Neural cell (in vitro differentiated cells): ENCODE results near the gene PAH.

Experiments
- EP300 ChIP-seq: fragments of 450-650 bp; conservative IDR thresholded peaks from 2 replicates; pipeline ENCODE4 v1.6.1; 2014; ENCODE audit warnings: antibody characterized with exemption, mild to moderate bottlenecking, moderate library complexity; ENCODE audit not compliant: poor library complexity, severe bottlenecking
- EZH2 ChIP-seq: fragments of 200-600, 300-800 bp; shearing (Covaris generic), sonication (generic); IDR thresholded peaks from 2 replicates; pipeline ENCODE4 v1.6.1; 2014; ENCODE audit warnings: antibody characterized with exemption, low read length, borderline replicate concordance, mild to moderate bottlenecking; ENCODE audit not compliant: insufficient read depth, poor library complexity, severe bottlenecking
- POLR2AphosphoS5 ChIP-seq: IDR thresholded peaks from 2 replicates; pipeline ENCODE4 v1.6.1; 2012
- RAD21 ChIP-seq: fragments of 450-650 bp; conservative IDR thresholded peaks from 2 replicates; pipeline ENCODE4 v1.6.1; 2014; ENCODE audit warnings: antibody characterized with exemption, mild to moderate bottlenecking, moderate library complexity
- REST ChIP-seq: IDR thresholded peaks from 2 replicates; pipeline ENCODE4 v1.6.1; 2012; ENCODE audit warnings: borderline replicate concordance
- SMC3 ChIP-seq: fragments of 450-650 bp; conservative IDR thresholded peaks from 2 replicates; pipeline ENCODE4 v1.6.1; 2014; ENCODE audit warnings: antibody characterized with exemption, mild to moderate bottlenecking, moderate library complexity; ENCODE audit not compliant: poor library complexity
- TAF1 ChIP-seq: IDR thresholded peaks from 2 replicates; pipeline ENCODE4 v1.6.1; 2012; ENCODE audit warnings: low read depth
- TF ChIP-seq, protein P1 (sequence below): fragments of 450-650 bp; IDR thresholded peaks from 2 replicates; pipeline ENCODE4 v1.5.1; 2014; ENCODE audit warnings: antibody characterized with exemption, mild to moderate bottlenecking, moderate library complexity; ENCODE audit not compliant: poor library complexity, severe bottlenecking

- TF ChIP-seq, protein P1, sequence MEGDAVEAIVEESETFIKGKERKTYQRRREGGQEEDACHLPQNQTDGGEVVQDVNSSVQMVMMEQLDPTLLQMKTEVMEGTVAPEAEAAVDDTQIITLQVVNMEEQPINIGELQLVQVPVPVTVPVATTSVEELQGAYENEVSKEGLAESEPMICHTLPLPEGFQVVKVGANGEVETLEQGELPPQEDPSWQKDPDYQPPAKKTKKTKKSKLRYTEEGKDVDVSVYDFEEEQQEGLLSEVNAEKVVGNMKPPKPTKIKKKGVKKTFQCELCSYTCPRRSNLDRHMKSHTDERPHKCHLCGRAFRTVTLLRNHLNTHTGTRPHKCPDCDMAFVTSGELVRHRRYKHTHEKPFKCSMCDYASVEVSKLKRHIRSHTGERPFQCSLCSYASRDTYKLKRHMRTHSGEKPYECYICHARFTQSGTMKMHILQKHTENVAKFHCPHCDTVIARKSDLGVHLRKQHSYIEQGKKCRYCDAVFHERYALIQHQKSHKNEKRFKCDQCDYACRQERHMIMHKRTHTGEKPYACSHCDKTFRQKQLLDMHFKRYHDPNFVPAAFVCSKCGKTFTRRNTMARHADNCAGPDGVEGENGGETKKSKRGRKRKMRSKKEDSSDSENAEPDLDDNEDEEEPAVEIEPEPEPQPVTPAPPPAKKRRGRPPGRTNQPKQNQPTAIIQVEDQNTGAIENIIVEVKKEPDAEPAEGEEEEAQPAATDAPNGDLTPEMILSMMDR, result no peak
- TF ChIP-seq EZH2, result no peak
- TF ChIP-seq EP300, result no peak
- TF ChIP-seq REST, result no peak
- TF ChIP-seq POLR2AphosphoS5, result no peak
- no peak for TF ChIP-seq TAF1
- TF ChIP-seq RAD21, result no peak
- TF ChIP-seq SMC3, result no peak
These were observed 39.8 kb upstream of the PAH start for GRCh38 chr12:102956738-102957327.
